Sciatic nerve (tissue), 2 donors: Measurements from ENCODE around the gene CFAP300. TPM values are rescaled to one million over a fixed set of nuclear protein-coding genes. Genes with fewer than 3 reads are reported as not detected.

Experiments used
- ATAC-seq: fragments of 200-7000 bp; cut with Tn5 transposase; one replicate; pipeline ENCODE4 v1.9.1; 2020; ENCODE audit warnings: mild to moderate bottlenecking, moderate library complexity
- DNase-seq: peaks from one replicate; pipeline ENCODE4 v3.0.0-alpha.2; 2020; ENCODE audit warnings: low spot score
- intact Hi-C: fragments of 100-400 bp; cut with DNase I; formaldehyde crosslinking; loops from one replicate; pipeline ENCODE4 v1.14.2; 2022
- total RNA-seq: library from RNA; stranded (reverse); fragmentation: NEBNext Ultra II Directional; extraction: Animal tissue kit (Norgen Biotek cat#: 25700); gene quantifications from one replicate; pipeline ENCODE4 v1.2.1, GENCODE V29; 2021
- donor health status: DM: no; HTN: no; CAD: no.
- donor health status: DM: no; HTN: no; CAD: no.

CFAP300 gene
- total RNA-seq, 1 donor from 2014 or later = 4.8 TPM

- DNase-seq = no peak
- intact Hi-C loops = no loop called here
- ATAC-seq = no peak
Observed at GRCh38 chr11:102070766-102071165, 23.5 kb downstream of the CFAP300 start.

- intact Hi-C loops = no loop called here
- DNase-seq (no peak), ATAC-seq (no peak)
Observed at GRCh38 chr11:102071497-102072472, 24.5 kb downstream of the CFAP300 start.

DNA sequence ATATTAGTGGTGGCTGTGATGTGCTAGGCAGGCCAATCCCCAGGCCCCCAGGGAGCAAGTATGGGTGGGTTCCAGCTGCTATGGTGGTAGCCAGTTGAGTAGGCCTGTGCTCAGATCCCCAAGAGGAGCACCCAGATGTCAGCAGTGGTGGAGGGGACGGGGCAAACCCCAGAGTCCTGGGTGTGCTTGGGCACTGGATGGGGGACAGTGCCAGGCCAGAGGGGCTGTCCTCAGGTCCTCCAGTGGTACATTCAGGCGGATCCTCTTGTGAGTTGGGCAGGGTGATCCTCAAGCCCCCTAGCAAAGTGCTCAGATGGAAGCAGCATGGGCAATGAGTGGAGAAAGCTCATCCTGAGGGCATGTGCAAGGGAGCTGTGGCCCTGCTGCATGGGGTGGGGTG, 26.0 kb downstream of the CFAP300 start:
- DNase-seq (no peak), ATAC-seq (no peak)
- intact Hi-C loops = no loop called here

GRCh38 chr11:102079625-102080024, 32.4 kb downstream of the CFAP300 start:
- DNase-seq (no peak), ATAC-seq (no peak)
- intact Hi-C loops = no loop called here

GRCh38 chr11:102081313-102081712, 34.1 kb downstream of the CFAP300 start:
- ATAC-seq (no peak), DNase-seq (no peak)
- intact Hi-C loops = no loop called here

DNA sequence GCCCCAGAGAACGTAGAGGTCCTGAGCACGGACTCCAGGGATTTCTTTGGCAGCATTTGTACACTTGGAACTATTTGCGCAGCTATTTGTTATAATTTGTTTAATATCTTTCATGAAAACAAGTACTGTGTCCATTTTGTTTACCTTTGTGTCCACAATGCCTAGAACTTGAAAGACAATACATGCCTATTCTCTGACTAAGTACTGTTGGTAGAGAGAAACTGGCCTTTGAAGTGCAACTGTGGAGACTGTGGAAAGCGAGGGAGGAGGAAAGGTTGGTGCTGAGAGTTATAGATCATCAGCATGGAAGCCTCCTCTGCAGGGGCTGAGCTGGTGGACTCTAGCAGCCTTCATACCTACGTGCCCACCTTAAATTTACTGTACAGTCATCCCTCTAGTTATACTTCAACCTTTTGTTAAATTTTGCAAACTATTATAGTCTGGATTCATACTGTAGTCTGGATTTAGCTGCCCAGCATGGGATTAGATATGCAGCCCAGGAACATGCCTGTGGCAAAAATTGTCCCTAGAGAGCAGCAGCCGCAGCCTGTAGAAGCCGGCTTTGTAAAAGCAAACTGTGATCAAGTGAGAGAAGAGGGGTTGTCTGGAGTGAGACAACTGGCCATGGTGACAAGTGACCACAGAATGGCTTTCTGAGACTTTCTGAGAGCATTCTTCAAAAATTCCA, 38.8 kb downstream of the CFAP300 start:
- ATAC-seq (no peak), DNase-seq (no peak)
- intact Hi-C loops = no loop called here

- no peak for ATAC-seq
- intact Hi-C loops = no loop called here
- DNase-seq = no peak
Observed at GRCh38 chr11:102097186-102097585, 49.9 kb downstream of the CFAP300 start.

GRCh38 chr11:102099755-102100154, 52.5 kb downstream of the CFAP300 start:
- DNase-seq (no peak), ATAC-seq (no peak)
- intact Hi-C loops = loop anchor here (10.0 kb wide), 1 partner anchor 175 kb away; no protein-coding TSS in a partner anchor

- no peak for ATAC-seq
- intact Hi-C loops = loop anchor here (10.0 kb wide), 1 partner anchor 166 kb away; no protein-coding TSS in a partner anchor
Observed at GRCh38 chr11:102108734-102109440, 61.6 kb downstream of the CFAP300 start.

GRCh38 chr11:102109896-102110760, 62.9 kb downstream of the CFAP300 start, which contains the start of gene YAP1:
Gene YAP1 (plus strand): TSS chr11:102110447. CDS start chr11:102110849, 402 bp downstream.
- intact Hi-C loops = loop anchor here (10.0 kb wide), 1 partner anchor 165 kb away; no protein-coding TSS in a partner anchor
- peak; percentile 93 for DNase-seq
- ATAC-seq = peak; percentile 90

More at GRCh38 chr11:102108734-102109440, 61.6 kb downstream of the CFAP300 start:
- no peak for DNase-seq

GRCh38 chr11:102110761-102111010, 63.4 kb downstream of the CFAP300 start:
- DNase-seq = no peak
- intact Hi-C loops = no loop called here
- no peak for ATAC-seq

- ATAC-seq (peak; percentile 81), DNase-seq (peak; percentile 86)
- intact Hi-C loops = no loop called here
Observed at GRCh38 chr11:102111011-102111786, 64.0 kb downstream of the CFAP300 start.

DNA sequence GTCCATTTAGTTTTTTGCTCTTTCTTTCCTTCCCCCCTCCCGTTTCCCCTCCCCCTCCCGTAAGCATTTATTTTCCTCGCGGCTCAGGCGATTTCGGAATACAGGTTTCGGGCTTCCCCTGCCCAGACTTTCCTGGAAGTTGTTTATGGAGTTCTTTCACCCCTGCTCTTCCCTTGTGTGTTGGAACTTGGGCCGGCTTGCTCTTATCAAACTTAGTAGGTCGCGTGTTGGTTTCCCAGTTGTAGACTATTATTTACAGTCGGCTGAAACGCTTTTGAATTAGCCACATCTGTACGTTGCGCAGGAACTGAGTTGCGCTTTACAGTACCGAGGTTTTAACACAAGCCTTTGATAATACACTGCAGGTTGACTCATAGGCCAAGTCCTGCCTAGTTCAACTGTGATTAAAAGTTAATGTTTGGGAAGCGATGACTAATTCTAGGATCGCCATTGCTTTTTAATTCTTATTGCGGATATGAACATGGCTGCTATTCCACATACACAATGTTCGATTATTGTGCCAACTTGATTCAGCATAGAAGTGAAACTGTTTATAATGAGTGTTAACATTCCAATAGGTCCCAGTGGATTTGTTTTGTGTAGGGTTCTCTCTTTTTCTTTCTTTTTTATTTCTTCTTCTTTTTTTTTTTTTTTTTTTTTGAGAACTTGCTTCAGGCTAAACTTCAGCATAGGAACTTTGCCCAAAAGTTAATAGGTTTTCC, 64.7 kb downstream of the CFAP300 start:
- intact Hi-C loops = no loop called here
- peak; percentile 40 for ATAC-seq
- DNase-seq = peak; percentile 61

DNA sequence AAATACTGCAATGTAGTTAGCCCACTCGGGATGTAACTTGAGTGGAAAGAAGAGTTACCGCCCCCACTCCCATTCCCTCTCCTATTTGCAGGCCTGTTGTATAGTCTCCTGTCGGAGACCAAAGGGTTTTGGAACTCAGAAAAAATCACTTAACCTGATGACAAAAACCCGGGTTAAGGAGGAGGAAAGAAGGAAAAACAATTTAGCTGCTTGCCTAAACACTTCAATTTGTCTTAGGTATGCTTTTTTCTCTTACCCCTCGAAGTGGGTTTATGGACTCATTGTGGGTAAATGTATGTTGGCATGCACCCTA, 65.2 kb downstream of the CFAP300 start:
- ATAC-seq = no peak
- intact Hi-C loops = no loop called here
- no peak for DNase-seq

- no peak for DNase-seq
- ATAC-seq = no peak
- intact Hi-C loops = no loop called here
Observed at GRCh38 chr11:102114032-102114431, 66.8 kb downstream of the CFAP300 start.

GRCh38 chr11:102115557-102115956, 68.3 kb downstream of the CFAP300 start:
- ATAC-seq (no peak), DNase-seq (no peak)
- intact Hi-C loops = no loop called here

DNA sequence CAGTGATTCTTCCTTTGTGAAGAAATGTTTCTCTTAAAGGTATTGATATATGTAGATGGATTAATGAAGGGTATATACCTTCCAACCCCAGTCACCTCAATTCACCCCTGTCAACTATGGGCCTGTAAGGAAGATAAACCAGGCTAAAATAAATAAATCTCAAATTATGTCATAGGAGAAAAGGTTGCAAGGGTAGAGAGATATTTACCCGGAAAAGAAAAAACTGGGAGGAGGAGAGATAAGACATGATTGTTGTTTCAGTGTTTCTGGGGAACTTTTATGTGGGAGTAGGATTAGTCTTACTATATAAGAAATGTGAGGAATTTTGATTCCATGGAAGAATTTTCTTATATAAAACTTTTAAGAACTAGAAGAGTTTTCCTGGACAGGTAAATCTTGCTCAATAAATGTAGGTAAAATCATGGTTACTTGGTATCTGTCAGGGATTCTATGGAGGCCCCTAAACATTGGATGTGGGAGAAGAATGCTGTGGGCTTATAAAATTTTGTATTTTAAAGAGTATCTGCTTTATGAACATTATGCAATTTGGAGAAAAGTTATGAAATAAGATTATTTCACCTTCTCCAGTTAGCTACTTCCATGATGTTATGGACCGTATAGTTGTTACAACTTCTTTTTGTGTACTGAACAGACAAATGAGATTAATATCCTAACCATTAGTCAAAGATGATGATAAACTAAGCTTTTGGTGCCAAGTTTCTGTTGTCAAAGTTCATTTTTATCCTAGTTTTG, 69.4 kb downstream of the CFAP300 start:
- ATAC-seq (no peak), DNase-seq (no peak)
- intact Hi-C loops = no loop called here
